ENCODE results near the gene IQCH.

The IQCH gene

GRCh38 chr15:67254238-67255175, at the start of gene IQCH, which contains the start of gene AAGAB:
Gene IQCH, plus strand, starts transcription at chr15:67254786. Its CDS starts 111 bp downstream, at chr15:67254897.
Gene AAGAB, minus strand, starts transcription at chr15:67254661. Its CDS starts 30 bp downstream, at chr15:67254631.
- peak; percentile 98 for DNase-seq (ENCODE audit: low spot score)

DNA sequence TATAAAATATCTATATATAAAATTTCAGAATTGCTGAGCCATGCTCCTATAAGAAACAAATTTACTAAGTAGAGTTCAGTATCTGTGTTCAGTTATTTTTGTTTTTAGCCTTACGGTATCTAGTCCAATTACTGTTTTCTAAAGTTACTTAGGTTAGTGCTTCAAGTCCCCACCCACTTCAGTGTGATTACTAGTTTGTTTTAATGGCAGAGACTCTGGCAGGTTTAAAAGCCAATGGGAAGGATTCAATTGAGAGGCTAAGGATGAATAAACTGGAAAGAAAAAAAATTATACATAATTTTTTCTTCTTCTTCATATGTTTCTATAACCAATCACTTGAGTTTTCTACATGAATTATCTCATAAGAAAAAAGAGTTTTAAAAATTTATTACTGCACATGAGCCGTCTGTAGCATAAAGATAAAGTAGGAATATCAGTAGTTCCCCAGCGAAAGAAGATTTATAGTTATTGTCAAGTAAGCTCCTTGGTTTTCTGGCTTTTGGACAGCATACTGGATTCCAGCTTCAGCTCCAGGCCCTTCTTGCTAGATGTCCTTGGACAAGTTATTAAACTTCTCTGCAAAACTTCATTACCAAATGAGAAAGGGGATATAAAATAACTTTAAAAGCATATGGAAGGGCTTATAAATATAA, 46.9 kb upstream of the IQCH start:
- DNase-seq (ENCODE audit: low spot score) = no peak

- no peak for DNase-seq (ENCODE audit: low spot score)
Observed at GRCh38 chr15:67208396-67208795, 46.2 kb upstream of the IQCH start.

DNA sequence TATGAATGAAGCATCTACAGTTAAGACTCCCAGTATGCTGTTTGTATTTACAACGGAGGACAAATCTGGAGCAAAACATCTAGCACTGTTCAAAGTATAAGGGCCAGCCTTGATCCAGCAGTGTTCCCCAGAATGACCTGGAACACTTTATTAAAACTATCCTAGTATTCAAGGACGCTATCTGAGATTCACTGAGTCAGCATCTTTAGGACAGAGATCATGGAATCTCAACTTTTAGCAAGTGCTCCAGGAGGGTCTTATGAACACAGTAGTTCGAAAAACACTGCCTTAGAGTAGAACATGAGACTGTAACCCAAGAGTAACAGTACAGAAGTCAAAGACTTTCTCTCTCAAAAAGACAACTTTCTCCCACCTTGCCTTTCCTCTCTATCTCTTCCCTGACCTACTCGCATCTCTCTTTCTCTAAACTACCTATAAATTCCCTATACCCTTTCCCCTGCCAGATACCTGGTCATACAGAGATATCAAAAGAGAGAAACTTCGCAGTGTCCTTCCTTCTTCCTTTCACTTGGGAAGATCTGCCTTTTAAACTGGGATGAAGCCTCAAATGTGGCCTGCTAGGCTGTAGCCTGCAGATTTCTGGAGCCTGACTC, 43.9 kb upstream of the IQCH start:
- no peak for DNase-seq (ENCODE audit: low spot score)

- DNase-seq (ENCODE audit: low spot score) = no peak
Observed at GRCh38 chr15:67212684-67213367, 41.8 kb upstream of the IQCH start.

GRCh38 chr15:67215102-67215501, 39.5 kb upstream of the IQCH start:
- no peak for DNase-seq (ENCODE audit: low spot score)

DNA sequence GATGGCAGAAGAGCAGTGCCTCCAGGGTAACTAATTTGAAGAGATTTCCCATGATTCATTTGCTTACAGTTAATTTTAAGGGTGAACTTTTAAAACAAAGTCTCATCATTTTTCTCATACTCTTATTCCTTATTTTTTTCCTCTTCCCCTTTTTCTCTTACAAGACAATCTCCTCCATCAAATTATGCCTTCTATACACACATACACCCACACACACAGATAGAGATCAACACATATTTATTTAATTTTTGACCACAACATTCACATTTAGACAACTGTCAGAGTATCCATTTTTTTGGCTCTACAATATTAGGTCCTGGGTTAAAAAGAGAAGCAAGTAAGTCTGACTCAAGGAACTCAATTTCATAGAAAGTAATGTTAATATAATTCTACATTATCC, 37.7 kb upstream of the IQCH start:
- DNase-seq (ENCODE audit: low spot score) = no peak

DNA sequence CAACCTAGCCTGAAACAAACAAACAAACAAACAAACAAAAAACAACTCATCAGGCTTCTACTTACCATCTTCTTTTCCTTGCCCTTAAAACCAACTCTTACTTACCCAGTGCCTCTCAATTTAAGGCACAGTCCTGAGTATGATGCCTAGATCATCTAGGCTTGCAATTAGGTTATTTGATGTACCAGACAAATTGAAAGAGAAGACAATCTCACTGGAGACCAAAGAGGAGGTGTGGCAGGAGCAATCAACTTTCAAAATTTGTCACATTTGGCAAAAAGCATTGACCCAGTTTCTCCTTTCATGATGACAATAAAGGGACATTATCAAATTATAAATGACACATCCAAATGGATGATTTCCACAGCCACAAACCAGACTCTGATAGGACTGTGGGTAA, 36.2 kb upstream of the IQCH start:
- DNase-seq (ENCODE audit: low spot score) = no peak

GRCh38 chr15:67219288-67219687, 35.3 kb upstream of the IQCH start:
- DNase-seq (ENCODE audit: low spot score) = no peak

- DNase-seq (ENCODE audit: low spot score) = no peak
Observed at GRCh38 chr15:67224889-67225288, 29.7 kb upstream of the IQCH start.

- no peak for DNase-seq (ENCODE audit: low spot score)
Observed at GRCh38 chr15:67225336-67225735, 29.2 kb upstream of the IQCH start.

- DNase-seq (ENCODE audit: low spot score) = no peak
Observed at GRCh38 chr15:67227431-67227830, 27.2 kb upstream of the IQCH start.

GRCh38 chr15:67227846-67228245, 26.7 kb upstream of the IQCH start:
- DNase-seq (ENCODE audit: low spot score) = no peak

DNA sequence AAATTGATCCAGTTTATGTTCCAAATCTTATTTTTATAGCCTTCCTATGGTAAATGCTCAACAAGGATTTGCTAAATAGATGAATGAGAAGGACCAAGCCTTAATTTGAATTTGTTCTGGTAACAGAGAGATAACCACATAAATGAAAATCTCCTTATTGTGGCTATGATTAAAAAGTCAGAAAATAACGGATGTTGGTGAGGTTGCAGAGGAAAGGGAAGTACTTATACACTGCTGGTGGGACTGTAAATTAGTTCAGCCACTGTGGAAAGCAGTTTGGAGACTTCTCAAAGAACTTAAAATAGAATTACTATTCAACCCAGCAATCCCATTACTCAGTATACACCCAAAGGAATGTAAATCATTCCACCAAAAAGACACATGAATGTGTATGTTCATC, 26.3 kb upstream of the IQCH start:
- DNase-seq (ENCODE audit: low spot score) = no peak

- DNase-seq (ENCODE audit: low spot score) = no peak
Observed at GRCh38 chr15:67230504-67230903, 24.1 kb upstream of the IQCH start.

DNA sequence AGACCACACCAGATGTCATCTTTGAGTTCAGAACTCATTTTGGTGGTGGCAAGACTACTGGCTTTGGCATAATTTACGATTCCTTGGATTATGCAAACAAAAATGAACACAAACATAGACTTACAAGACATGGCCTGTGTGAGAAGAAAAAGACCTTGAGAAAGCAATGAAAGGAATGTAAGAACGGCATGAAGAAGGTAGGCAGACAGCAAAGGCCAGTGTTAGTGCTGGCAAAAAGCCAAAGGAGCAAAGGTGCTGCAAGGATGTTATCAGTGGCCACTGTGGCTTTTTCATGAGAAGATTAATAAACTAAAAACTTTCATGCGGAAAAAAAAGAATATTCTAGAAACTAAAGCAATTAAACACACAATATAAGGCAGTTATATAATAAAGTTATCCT, 22.0 kb upstream of the IQCH start:
- DNase-seq (ENCODE audit: low spot score) = no peak

DNA sequence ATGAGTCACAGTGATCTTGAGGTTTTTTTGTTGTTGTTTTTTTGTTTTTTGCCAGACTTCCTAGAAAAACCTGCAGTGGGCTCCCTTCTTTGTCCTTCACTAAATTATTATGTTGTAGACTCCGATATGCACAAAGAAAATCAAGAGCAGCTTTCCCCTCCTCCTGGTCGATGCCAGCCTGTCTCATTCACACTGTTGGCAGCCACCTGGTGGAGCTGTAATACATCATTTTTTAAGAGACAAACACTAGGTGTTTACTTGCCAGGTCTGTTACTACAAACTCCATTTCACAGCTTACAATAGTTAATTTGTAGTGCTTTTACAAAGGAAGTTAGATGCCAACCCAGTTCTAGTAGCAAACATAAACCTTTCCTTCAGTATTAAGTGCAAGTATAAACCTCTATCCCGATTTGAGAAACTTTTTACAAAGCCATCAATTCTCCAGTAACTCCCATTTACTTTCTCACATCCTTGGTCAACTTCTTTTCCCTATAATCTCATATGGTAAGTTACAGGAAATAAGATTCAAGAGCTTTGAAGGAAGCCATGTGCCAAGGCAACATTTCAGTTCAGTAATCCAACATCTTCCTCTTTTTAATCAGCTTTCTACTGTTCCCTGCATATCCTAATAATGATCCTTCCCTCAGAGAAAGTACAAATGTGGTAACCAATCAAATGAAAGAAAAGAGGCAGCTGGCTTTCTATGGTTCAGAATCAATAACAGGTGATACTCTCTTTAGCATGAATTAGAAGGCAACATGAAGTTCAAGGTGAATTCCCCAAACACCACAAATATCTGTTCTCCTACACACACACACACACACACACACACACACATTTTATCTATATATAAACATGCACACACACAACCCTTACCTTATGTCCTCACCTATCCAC, 14.1 kb upstream of the IQCH start:
- peak; percentile 75 for DNase-seq (ENCODE audit: low spot score)

DNA sequence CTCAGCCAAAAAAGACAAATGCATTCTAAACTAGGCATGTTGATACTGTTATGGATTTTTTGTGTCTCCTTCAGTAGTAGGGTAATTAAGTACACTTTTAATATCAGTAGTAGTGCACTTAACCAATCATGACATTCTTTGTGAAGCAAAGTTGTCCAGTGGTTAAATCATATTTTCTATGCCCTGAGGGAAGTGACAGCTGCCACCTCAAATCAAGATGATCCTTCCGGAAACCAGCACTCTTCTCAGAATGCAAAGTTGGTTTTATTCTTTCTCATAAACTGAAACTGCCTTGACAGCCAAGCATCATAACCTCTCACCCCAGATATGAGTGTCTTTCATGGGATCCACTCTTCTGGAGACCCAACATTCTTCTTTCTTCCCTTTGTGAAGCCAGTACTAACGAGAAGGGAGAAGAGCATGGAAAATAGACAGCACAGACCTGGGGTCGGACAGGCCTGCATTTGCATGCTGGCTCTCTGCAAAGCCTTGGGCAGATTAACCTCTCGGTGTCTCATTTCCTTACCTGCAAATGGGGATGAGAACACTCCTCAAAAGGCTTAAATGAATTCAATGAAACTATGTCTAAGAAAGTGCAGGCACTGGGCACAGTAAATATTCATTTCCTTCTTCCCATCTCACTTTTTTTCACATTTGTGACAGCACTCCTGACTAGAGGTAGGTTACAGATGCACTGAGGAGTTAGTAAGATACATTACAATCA, 13.3 kb upstream of the IQCH start:
- peak; percentile 56 for DNase-seq (ENCODE audit: low spot score)

DNA sequence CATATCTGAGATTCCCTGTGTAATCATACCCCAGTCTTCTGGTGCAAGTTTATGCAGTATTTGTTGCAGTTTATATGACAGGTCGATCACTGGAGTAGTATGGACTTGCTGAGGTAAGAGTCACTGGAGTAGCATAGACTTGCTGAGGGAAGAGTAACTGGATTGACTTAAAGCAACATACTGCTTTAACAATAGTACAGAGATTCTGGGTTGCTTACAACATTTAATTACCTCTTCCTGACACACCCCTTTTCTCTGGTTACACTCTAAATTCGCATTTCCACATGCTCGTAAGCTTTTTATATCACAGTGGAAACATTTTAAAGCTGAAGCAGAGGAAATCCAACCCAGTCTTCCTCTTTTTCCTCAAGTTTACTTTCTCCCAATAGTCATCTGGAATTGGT, 11.9 kb upstream of the IQCH start:
- DNase-seq (ENCODE audit: low spot score) = no peak

DNA sequence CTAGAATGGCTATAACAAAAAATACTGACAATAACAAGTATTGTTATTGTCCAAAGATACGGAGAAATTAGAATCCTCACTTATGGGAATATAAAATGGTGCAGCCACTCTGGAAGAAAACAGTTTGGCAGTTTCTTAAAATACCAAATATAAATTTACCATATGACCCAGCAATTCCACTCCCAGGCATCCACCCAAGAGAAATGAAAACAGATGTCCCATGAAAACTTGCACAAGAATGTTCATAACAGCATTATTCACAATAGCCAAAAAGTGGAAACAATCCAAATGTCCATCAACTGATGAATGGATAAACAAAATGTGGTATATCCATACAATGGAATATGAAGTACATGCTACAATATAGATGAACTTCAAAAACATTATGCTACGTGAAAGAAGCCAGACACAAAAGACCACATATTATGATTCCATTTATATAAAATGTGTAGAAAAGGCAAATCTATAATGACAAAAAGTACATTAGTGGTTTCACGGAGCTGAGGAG, 9.6 kb upstream of the IQCH start:
- no peak for DNase-seq (ENCODE audit: low spot score)

Measured in CD4-positive, alpha-beta T cell treated with Interleukin-2 at 100 ng/mL for 4 hours (primary cell).